Mucosa of rectum (tissue), 2 donors: Measurements from ENCODE around the gene SGK1.
A peak's percentile ranks its signal among the peaks of the same experiment; 100 is the strongest.

Experiments
- H3K27ac ChIP-seq, 2 donors: one replicate each; pipeline ENCODE4 v1.7.0; 2013; ENCODE audit warnings: inconsistent platforms in 2 of 2, low read depth in 2 of 2, low read length in 2 of 2
- H3K27me3 ChIP-seq, 2 donors: one replicate each; pipeline ENCODE4 v1.7.0; 2013; ENCODE audit warnings: low read length in 2 of 2; ENCODE audit not compliant: control insufficient read depth in 2 of 2, insufficient read depth in 2 of 2
- H3K36me3 ChIP-seq, 2 donors: one replicate each; pipeline ENCODE4 v1.7.0; 2013; ENCODE audit warnings: low read length in 2 of 2; ENCODE audit not compliant: control insufficient read depth in 2 of 2, insufficient read depth in 2 of 2
- H3K4me1 ChIP-seq, 2 donors: one replicate each; pipeline ENCODE4 v1.7.0; 2013; ENCODE audit warnings: low read length in 2 of 2, mild to moderate bottlenecking in 1 of 2; ENCODE audit not compliant: control insufficient read depth in 2 of 2, insufficient read depth in 2 of 2
- H3K4me3 ChIP-seq, 2 donors: one replicate each; pipeline ENCODE4 v1.7.0; 2013; ENCODE audit warnings: low read length in 2 of 2
- H3K9ac ChIP-seq, 2 donors: one replicate each; pipeline ENCODE4 v1.7.0; 2013; ENCODE audit warnings: low read length in 2 of 2, low read depth in 1 of 2, mild to moderate bottlenecking in 1 of 2
- H3K9me3 ChIP-seq, 2 donors: one replicate each; pipeline ENCODE4 v1.7.0; 2013; ENCODE audit warnings: low read length in 2 of 2; ENCODE audit not compliant: control insufficient read depth in 2 of 2
- donor health status: healthy.
- donor health status: Normal muscosa, but diverticular disease.

The SGK1 gene

DNA sequence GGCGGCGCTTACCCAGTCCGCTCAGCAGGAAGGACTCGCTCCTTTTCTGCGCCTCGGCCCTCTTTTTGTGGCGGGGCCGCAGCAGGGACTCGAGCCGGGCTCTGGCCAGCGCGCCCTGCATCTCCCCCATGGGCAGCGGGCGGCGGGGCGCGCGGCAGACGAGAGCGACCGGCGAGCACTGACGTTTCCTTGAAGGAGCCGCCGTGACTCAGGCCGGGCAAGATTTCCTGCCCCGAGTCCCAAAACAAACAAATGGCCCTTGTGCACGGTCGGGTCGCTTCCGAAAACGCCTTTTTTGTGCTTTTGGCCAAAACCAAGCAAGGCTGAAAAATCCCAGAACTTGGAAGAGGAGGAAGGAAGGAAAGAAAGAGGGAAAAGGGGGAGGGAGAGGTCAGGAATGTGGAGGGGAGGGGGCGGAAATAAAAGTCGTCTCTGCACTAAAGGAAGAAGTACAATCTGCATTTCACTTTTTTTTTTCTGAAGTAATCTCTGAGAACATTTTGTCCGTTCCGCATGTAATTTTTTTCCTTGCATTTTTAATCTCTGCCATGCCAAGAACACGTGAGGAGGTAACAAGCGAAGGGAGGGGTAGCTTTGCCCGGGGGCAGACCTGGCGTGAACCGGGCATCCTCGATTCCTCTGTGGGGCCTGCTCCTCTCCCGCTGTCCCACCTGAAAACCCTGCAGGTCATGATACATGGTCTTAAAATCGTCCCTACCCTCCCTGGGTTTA lies 142.2 kb downstream of the SGK1 start:
- peak overlapping the region; percentile 90 to 93 for H3K27ac ChIP-seq
- H3K4me3 ChIP-seq: peak overlapping the region; percentile 87 to 92
- H3K27me3 ChIP-seq: no peaks in the 10 kb centered on the region
- peaks cover 26 to 33% of the 10 kb centered on the region in 2 donors for H3K36me3 ChIP-seq
- no peaks in the 10 kb centered on the region for H3K9me3 ChIP-seq
- peaks cover 18 to 24% of the 10 kb centered on the region in 2 donors for H3K4me1 ChIP-seq
- H3K9ac ChIP-seq: peak overlapping the region; percentile 71 to 92

DNA sequence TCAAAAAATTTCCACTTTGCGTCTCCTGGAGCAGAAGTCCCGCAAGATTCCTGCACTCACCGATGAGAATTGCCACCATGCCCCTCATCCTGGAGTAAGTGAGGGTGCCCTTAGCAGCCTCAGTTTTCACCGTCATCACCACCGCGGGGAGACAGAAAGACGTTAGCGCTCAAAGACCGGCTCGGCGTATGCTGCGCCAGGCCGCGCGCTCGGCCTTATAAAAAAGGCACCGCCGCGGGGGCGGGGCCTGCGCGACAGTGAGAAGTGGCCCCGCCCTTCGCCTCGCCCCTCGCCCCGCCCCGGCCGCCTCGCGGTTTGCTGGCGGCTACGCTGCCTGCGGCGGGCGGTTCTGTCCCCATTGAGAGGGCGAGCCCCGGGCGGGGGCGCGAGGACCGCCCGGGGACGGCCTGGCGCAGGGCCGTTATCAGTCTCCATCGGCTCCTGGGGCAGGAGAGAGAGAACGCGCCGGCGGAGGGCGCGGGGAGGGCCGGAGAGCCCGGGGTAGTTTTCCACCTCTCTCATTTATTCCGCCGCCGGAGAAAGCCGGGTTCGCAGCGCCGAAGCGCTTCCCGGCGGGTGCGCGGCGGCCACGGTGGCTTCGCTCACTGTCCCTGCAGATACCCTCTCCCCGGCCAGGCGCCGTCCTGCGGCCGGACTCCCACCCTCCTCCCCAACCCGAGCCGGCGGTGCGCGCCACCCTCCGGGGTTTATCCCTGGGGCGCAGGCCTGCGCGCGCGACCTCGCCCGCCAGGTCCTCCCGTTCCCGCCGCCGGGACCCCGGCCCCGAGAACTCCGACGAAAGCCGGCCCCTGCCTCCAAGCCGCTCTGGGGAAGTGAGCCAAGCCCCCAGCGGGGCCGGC lies 143.0 kb downstream of the SGK1 start:
- peak overlapping the region; percentile 87 to 92 for H3K4me3 ChIP-seq
- peaks cover 23 to 24% of the 10 kb centered on the region in 2 donors for H3K4me1 ChIP-seq
- no peaks in the 10 kb centered on the region for H3K9me3 ChIP-seq
- H3K27me3 ChIP-seq: no peaks in the 10 kb centered on the region
- peak overlapping the region; percentile 92 to 97 for H3K9ac ChIP-seq
- H3K36me3 ChIP-seq: peaks cover 34 to 41% of the 10 kb centered on the region in 2 donors
- H3K27ac ChIP-seq: peak overlapping the region; percentile 90 to 93

DNA sequence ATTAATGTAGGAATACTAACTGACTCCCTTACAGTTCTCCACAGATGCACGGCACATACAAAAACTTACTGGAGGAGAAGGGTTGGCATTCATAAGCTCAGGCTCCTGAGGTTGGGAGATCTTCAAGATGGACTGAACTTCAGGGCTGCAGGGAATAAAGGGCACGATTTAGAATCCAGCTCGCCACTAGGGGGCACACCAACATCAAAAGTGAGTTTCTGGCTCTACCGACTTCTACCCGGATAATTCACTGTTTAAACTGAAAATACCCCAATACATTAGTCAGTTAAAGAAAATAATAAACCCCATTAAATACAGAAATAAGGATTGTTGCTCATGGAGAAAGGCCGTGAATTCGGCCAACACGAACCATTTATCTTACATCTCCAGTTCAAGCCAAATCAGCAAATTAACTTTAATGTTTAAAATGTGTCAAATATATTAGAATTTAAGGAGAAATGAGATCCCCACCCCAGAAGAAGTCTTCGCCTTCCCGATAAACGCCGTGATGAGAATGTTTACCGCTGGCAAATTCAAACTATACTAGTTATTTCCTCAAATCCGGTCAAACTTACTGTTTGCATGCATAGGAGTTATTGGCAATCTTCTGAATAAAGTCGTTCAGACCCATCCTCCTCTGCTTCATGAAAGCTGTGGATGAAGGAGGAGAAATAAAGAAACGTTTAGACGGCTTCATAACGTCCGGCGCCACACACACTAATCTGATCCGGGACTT lies 143.8 kb downstream of the SGK1 start:
- Histone ChIP-seq H3K9ac (peak overlapping the region; percentile 92 to 97), H3K36me3 (peaks cover 38 to 49% of the 10 kb centered on the region in 2 donors), H3K9me3 (no peaks in the 10 kb centered on the region), H3K4me1 (peaks cover 23 to 24% of the 10 kb centered on the region in 2 donors), H3K27me3 (no peaks in the 10 kb centered on the region), H3K4me3 (peak overlapping the region; percentile 87 to 92), H3K27ac (peak overlapping the region; percentile 90 to 93)

DNA sequence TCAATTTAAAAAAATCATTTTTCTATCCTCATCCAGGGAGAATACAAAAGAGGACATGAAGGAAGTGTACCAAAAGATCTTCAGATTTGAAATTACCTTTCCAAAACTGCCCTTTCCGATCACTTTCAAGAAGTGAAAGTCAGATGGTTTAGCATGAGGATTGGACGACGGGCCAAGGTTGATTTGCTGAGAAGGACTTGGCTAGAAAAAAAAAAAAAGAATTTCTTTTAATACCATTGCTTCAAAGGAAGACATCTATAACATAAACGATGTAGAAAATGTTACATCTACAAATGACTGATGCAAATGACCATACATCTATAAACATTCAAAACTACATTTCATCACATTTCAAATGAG lies 144.6 kb downstream of the SGK1 start:
- H3K4me3 ChIP-seq: peak overlapping the region; percentile 87 to 92
- H3K36me3 ChIP-seq: peaks cover 38 to 54% of the 10 kb centered on the region in 2 donors
- H3K9me3 ChIP-seq: no peaks in the 10 kb centered on the region
- peak overlapping the region in 1 of 2 donors; percentile 93 for H3K27ac ChIP-seq
- H3K9ac ChIP-seq: peak overlapping the region; percentile 5 to 92
- H3K27me3 ChIP-seq: no peaks in the 10 kb centered on the region
- H3K4me1 ChIP-seq: peaks cover 19 to 20% of the 10 kb centered on the region in 2 donors

DNA sequence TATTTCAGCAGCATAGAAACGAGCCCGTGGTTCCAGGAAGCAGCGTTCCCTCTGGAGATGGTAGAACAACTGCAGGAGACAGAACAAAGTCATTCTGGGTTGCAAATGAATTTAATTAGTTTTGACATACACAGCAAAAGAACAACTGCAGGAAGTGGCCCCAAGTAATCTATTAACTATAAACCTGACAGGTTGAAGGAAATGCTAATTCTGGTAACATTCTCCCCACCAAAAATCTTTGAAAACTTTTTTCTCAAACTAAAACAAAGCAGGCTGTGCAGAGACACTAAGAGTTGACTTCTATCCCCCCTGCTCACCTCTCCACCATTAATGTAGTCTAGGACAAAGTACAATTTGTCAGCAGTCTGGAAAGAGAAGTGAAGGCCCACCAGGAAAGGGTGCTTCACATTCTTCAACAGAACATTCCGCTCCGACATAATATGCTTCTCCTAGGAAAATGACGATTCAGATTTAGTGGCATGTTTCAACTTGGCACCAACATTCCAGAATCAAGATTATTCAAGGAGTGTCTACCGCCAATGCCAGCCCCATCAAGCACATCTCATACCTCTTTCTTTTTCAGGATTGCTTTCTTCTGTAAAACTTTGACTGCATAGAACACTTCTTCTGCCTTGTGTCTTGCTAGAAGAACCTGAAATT lies 145.1 kb downstream of the SGK1 start:
- peaks cover 39 to 54% of the 10 kb centered on the region in 2 donors for H3K36me3 ChIP-seq
- no peaks in the 10 kb centered on the region for H3K9me3 ChIP-seq
- H3K4me3 ChIP-seq: peak overlapping the region; percentile 87 to 92
- peak overlapping the region in 1 of 2 donors; percentile 93 for H3K27ac ChIP-seq
- peaks cover 15% of the 10 kb centered on the region in 2 donors for H3K4me1 ChIP-seq
- H3K27me3 ChIP-seq: no peaks in the 10 kb centered on the region
- H3K9ac ChIP-seq: peak overlapping the region in 1 of 2 donors; percentile 92

DNA sequence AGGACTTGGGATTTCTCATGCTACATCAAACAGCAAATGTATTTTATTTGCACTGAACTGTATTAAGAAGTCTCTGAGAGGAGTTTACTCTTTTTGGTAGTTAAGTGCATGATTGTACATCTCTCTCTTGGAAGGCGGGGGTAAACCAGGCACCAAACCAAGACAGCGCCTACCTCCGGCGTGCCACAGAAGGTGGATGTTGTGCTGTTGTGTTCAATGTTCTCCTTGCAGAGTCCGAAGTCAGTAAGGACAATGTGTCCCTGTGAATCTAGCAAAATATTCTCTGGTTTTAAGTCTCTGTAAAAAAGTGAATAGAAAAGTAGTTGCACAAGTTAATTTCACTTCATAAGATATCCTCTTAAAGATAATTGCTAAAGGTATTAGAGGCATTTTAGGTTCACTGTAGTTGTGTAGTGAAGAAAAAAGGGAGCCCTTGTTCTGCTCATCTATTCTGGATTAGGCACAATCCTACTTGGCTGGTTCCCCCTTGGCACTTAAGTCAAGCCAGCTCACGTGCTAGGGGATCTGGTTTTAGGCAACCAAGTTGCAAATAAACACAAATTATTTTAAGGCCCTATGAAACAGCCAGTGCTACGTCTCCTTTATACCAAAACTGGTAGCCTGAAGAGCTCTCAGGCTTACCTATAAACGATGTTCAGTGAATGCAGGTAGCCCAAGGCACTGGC lies 145.7 kb downstream of the SGK1 start:
- H3K4me3 ChIP-seq: peak overlapping the region; percentile 87 to 92
- H3K4me1 ChIP-seq: peaks cover 10 to 11% of the 10 kb centered on the region in 2 donors
- peaks cover 41 to 54% of the 10 kb centered on the region in 2 donors for H3K36me3 ChIP-seq
- peak overlapping the region in 1 of 2 donors; percentile 93 for H3K27ac ChIP-seq
- no peaks in the 10 kb centered on the region for H3K27me3 ChIP-seq
- peak overlapping the region in 1 of 2 donors; percentile 92 for H3K9ac ChIP-seq
- no peaks in the 10 kb centered on the region for H3K9me3 ChIP-seq

DNA sequence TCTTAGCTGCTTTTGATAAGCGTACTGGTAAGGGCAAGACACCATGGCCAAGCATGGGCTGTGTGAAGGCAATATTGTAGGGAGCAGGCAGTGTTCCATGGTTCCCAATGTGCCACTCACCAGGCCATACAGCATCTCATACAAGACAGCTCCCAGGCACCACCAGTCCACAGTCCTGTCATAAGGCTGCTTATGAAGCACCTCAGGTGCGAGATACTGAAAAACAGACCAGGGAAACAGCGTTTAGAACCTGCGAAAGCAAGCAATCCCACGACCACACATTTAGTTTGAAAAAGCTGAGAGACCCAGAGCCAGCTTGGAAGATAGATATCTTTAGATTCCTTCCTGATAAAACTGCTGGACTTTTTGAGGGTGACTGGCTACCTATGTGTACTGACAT lies 146.4 kb downstream of the SGK1 start:
- Histone ChIP-seq H3K4me3 (peak overlapping the region; percentile 87 to 92), H3K4me1 (peaks cover 9 to 13% of the 10 kb centered on the region in 2 donors), H3K9ac (peak overlapping the region in 1 of 2 donors; percentile 92), H3K27me3 (no peaks in the 10 kb centered on the region), H3K27ac (peak overlapping the region in 1 of 2 donors; percentile 93), H3K36me3 (peaks cover 41 to 54% of the 10 kb centered on the region in 2 donors), H3K9me3 (no peaks in the 10 kb centered on the region)

DNA sequence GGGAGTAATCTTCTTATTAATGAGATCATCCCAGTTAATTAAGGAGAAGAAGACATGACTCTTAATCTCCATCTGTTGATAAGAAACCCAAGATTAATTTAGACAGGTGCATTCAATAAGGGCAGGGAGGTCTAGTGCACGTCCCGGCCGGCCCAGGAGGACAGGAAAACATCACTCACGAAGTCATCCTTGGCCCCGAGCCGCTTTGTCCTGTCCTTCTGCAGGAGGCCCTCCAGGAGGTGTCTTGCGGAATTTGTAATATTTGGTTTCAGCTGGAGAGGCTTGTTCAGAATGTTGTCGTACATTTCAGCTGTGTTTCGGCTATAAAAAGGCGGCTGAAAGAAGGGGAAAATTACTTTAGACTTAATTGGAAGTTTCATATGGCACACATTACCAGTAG lies 147.1 kb downstream of the SGK1 start:
- peaks cover 41 to 54% of the 10 kb centered on the region in 2 donors for H3K36me3 ChIP-seq

More for the DNA sequence above, 147.1 kb downstream of the SGK1 start:
- Histone ChIP-seq H3K27me3 (no peaks in the 10 kb centered on the region), H3K4me1 (peaks cover 6 to 13% of the 10 kb centered on the region in 2 donors), H3K27ac (peak overlapping the region in 1 of 2 donors; percentile 25), H3K9me3 (no peaks in the 10 kb centered on the region), H3K9ac (peak overlapping the region in 1 of 2 donors; percentile 1), H3K4me3 (peak overlapping the region; percentile 28 to 43)
